ENCODE data around the gene STXBP4. TPM values are rescaled to one million over a fixed set of nuclear protein-coding genes. Genes with fewer than 3 reads are reported as not detected.

The STXBP4 gene
- polyA plus RNA-seq, 1 donor (not counting 4 experiments of a cell fraction or from before 2014, with no cell fraction given) = 4.2 TPM

DNA sequence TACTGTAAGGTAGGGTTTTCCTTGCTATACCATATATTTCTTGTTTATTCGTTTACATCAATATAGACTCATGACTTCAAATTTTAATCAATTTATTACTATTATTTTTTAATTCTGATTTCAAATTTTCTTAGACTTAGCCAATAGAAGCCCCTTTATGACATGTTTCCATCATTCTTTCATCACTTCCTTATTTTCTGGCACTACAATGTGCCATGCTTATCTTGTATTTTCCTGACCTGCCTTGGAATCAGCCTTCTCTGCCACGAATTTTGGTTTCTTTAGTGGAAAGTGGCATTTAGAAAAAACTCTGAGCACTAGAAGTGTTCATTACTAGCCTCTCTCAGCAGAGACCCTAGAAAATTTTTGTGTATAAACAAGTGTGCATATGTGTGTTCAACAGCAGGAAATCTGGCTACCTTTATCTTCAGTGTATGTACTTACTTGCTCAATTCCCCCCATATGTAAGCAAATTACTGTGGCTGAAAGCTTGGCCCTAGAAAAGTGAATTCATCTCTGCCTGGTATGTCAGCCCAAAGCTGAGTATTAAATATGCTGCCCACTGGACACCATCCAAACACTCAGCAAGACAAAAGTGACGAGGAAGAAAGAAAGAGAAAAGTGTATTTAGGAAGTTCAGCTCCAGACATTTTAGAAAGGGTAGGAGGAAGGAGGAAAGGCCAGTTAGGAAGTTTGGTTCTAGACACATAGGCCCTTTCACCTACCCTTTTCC, 4.0 kb downstream of the STXBP4 start:
- FAIRE-seq = no peak
- dilution Hi-C loops (cut with MboI; ENCODE audit: extremely low pct_ligation_motif_present, low sequenced_read_pairs) = no loop called here

GRCh38 chr17:54974759-54975158, 6.2 kb downstream of the STXBP4 start:
- H3K36me3 ChIP-seq (ENCODE audit: control insufficient read depth in 2 of 2, extremely low read depth in 1 of 2, insufficient read depth in 2 of 2, low read length in 2 of 2) = no peaks in the 10 kb centered on the region
- H3K27me3 ChIP-seq (ENCODE audit: control insufficient read depth, extremely low read depth, insufficient read depth, low read length) = no peaks in the 10 kb centered on the region
- FAIRE-seq = no peak
- H3K9me3 ChIP-seq (ENCODE audit: control insufficient read depth, low read depth, low read length) = no peaks in the 10 kb centered on the region
- no peak for TF ChIP-seq CTCF (optimal IDR thresholded peaks at IDR 0.05 in 1 of 3, IDR thresholded peaks at IDR 0.05 in 1 of 3, conservative IDR thresholded peaks at IDR 0.05 in 1 of 3; ENCODE audit: extremely low read depth in 1 of 3, insufficient read depth in 2 of 3, low read length in 3 of 3)
- no peak for TF ChIP-seq EZH2 (IDR thresholded peaks at IDR 0.05; ENCODE audit: low read length)
- no peak overlapping the region for H3K4me2 ChIP-seq (ENCODE audit: control insufficient read depth, extremely low read depth, insufficient read depth, low read depth, low read length)
- dilution Hi-C loops (cut with MboI; ENCODE audit: extremely low pct_ligation_motif_present, low sequenced_read_pairs) = no loop called here
- no peaks in the 10 kb centered on the region for H4K20me1 ChIP-seq (ENCODE audit: control insufficient read depth, extremely low read depth, insufficient read depth, low read length)
- H3K4me3 ChIP-seq (ENCODE audit: control insufficient read depth in 2 of 3, extremely low read depth in 1 of 3, insufficient read depth in 2 of 3, low read depth in 1 of 3, low read length in 3 of 3) = no peak overlapping the region
- H3K79me2 ChIP-seq (ENCODE audit: control insufficient read depth, insufficient read depth, low read length) = peaks cover 8% of the 10 kb centered on the region
- H3K9me1 ChIP-seq (ENCODE audit: control insufficient read depth, extremely low read depth, insufficient read depth, low read length) = no peaks in the 10 kb centered on the region
- H3K27ac ChIP-seq (ENCODE audit: control insufficient read depth, insufficient read depth, low read length) = no peak overlapping the region
- no peak overlapping the region for H2AFZ ChIP-seq (ENCODE audit: control insufficient read depth, low read length)
- no peak for DNase-seq (ENCODE audit: low read depth, low spot score)
- H3K4me1 ChIP-seq (ENCODE audit: control insufficient read depth, extremely low read depth, insufficient read depth, low read length) = peaks cover 4% of the 10 kb centered on the region
- H3K9ac ChIP-seq (ENCODE audit: control insufficient read depth, extremely low read depth, insufficient read depth, low read length) = no peak overlapping the region

More for the DNA sequence above, 4.0 kb downstream of the STXBP4 start:
- Histone ChIP-seq H3K27ac (ENCODE audit: control insufficient read depth, insufficient read depth, low read length) (no peak overlapping the region), H3K9me1 (ENCODE audit: control insufficient read depth, extremely low read depth, insufficient read depth, low read length) (no peaks in the 10 kb centered on the region), H3K4me3 (ENCODE audit: control insufficient read depth in 2 of 3, extremely low read depth in 1 of 3, insufficient read depth in 2 of 3, low read depth in 1 of 3, low read length in 3 of 3) (no peak overlapping the region), H3K79me2 (ENCODE audit: control insufficient read depth, insufficient read depth, low read length) (peaks cover 22% of the 10 kb centered on the region), H3K36me3 (ENCODE audit: control insufficient read depth in 2 of 2, extremely low read depth in 1 of 2, insufficient read depth in 2 of 2, low read length in 2 of 2) (no peaks in the 10 kb centered on the region), H3K9me3 (ENCODE audit: control insufficient read depth, low read depth, low read length) (no peaks in the 10 kb centered on the region), H3K27me3 (ENCODE audit: control insufficient read depth, extremely low read depth, insufficient read depth, low read length) (no peaks in the 10 kb centered on the region), H3K4me1 (ENCODE audit: control insufficient read depth, extremely low read depth, insufficient read depth, low read length) (peaks cover 9% of the 10 kb centered on the region), H3K4me2 (ENCODE audit: control insufficient read depth, extremely low read depth, insufficient read depth, low read depth, low read length) (no peak overlapping the region), H3K9ac (ENCODE audit: control insufficient read depth, extremely low read depth, insufficient read depth, low read length) (no peak overlapping the region), H2AFZ (ENCODE audit: control insufficient read depth, low read length) (no peak overlapping the region), H4K20me1 (ENCODE audit: control insufficient read depth, extremely low read depth, insufficient read depth, low read length) (no peaks in the 10 kb centered on the region)
- DNase-seq (ENCODE audit: low read depth, low spot score) = no peak
- TF ChIP-seq CTCF (optimal IDR thresholded peaks at IDR 0.05 in 1 of 3, IDR thresholded peaks at IDR 0.05 in 1 of 3, conservative IDR thresholded peaks at IDR 0.05 in 1 of 3; ENCODE audit: extremely low read depth in 1 of 3, insufficient read depth in 2 of 3, low read length in 3 of 3) (no peak), EZH2 (IDR thresholded peaks at IDR 0.05; ENCODE audit: low read length) (no peak)
